CD1c-positive myeloid dendritic cell (primary cell): Measurements from ENCODE around the gene ADGRG2.

Experiments
- DNase-seq: peaks from one replicate; pipeline ENCODE4 v3.0.0-alpha.2; 2016; ENCODE audit errors: extremely low spot score

Gene ADGRG2

GRCh38 chrX:18949944-18950301, 172.3 kb downstream of the ADGRG2 start:
- DNase-seq, result no peak

GRCh38 chrX:18949291-18949943, 172.9 kb downstream of the ADGRG2 start:
- no peak for DNase-seq

- no peak for DNase-seq
Measured at GRCh38 chrX:18946611-18947010, 175.7 kb downstream of the ADGRG2 start.

- no peak for DNase-seq
Measured at GRCh38 chrX:18946157-18946556, 176.1 kb downstream of the ADGRG2 start.

GRCh38 chrX:18945483-18945882, 176.8 kb downstream of the ADGRG2 start:
- DNase-seq, result no peak

- DNase-seq, result no peak
Measured at GRCh38 chrX:18944482-18944881, 177.8 kb downstream of the ADGRG2 start.

- no peak for DNase-seq
Measured at GRCh38 chrX:18941896-18942295, 180.4 kb downstream of the ADGRG2 start.
